B cell (primary cell): ENCODE data around the gene TPCN2. TPM values are rescaled to one million over a fixed set of nuclear protein-coding genes. Genes with fewer than 3 reads are reported as not detected.

Experiments used
- ATAC-seq: fragments of 200-7000 bp; cut with Tn5 transposase; one replicate; pipeline ENCODE4 v1.10.0; 2021; ENCODE audit warnings: low read depth, mild to moderate bottlenecking, moderate number of reproducible peaks, moderate library complexity
- CTCF ChIA-PET: fragments of 350-600 bp; sonication (Branson Sonifier 250); formaldehyde crosslinking; loops from one replicate; lab custom pipeline; 2021; ENCODE audit warnings: antibody characterized with exemption, inconsistent platforms; lab: Charles Lee
- POLR2A ChIA-PET: fragments of 350-600 bp; sonication (Branson Sonifier 250); formaldehyde crosslinking; loops from one replicate; lab custom pipeline; 2021; ENCODE audit warnings: antibody characterized with exemption; lab: Charles Lee
- DNase-seq: peaks from one replicate; pipeline ENCODE4 v3.0.0; 2013
- H2AFZ ChIP-seq: 2 replicates; pipeline ENCODE4 v1.6.1; 2012; ENCODE audit warnings: mild to moderate bottlenecking, low read depth, low read length; ENCODE audit not compliant: insufficient read depth, poor library complexity, severe bottlenecking
- H3K27ac ChIP-seq, 2 donors: 1 replicate in 1 of 2; 2 replicates in 1 of 2; pipeline ENCODE4 v1.5.1; 2012 to 2013; ENCODE audit warnings: low read length in 2 of 2, mild to moderate bottlenecking in 2 of 2, moderate library complexity in 1 of 2
- H3K27me3 ChIP-seq, 4 experiments: fragments of 200-600 bp in 1 of 4; sonication (generic) in 1 of 4; replicated peaks in 1 of 4; 1 replicate in 2 of 4; 2 replicates in 2 of 4; pipeline versions ENCODE4 v1.6.1 to v1.7.0; 2013 to 2016; ENCODE audit warnings: low read length in 3 of 4, mild to moderate bottlenecking in 2 of 4, mixed read lengths in 1 of 4, moderate library complexity in 1 of 4; ENCODE audit not compliant: insufficient read depth in 4 of 4, control insufficient read depth in 3 of 4; ENCODE audit errors: control extremely low read depth in 1 of 4
- H3K36me3 ChIP-seq, 2 experiments: replicated peaks in 1 of 2; 1 replicate in 1 of 2; 2 replicates in 1 of 2; pipeline versions ENCODE4 v1.6.1 to v1.7.1; 2013; ENCODE audit warnings: low read length in 1 of 2; ENCODE audit not compliant: insufficient read depth in 2 of 2, control insufficient read depth in 1 of 2; ENCODE audit errors: control extremely low read depth in 1 of 2, extremely low read depth in 1 of 2
- H3K4me1 ChIP-seq, 2 donors: fragments of 200-600 bp in 1 of 2; sonication (generic) in 1 of 2; 1 replicate in 1 of 2; 2 replicates in 1 of 2; pipeline versions ENCODE4 v1.5.1 to v1.6.1; 2013 to 2017; ENCODE audit warnings: low read length in 2 of 2; ENCODE audit not compliant: control insufficient read depth in 2 of 2, insufficient read depth in 2 of 2
- H3K4me2 ChIP-seq: replicated peaks from 2 replicates; pipeline ENCODE3; 2012; ENCODE audit warnings: mild to moderate bottlenecking, low read depth, low read length; ENCODE audit not compliant: poor library complexity, severe bottlenecking
- H3K4me3 ChIP-seq, 5 experiments: fragments of 200-600 bp in 1 of 5; sonication (generic) in 1 of 5; 1 replicate in 3 of 5; 2 replicates in 2 of 5; pipeline versions ENCODE4 v1.5.1 to v1.7.0; 2011 to 2016; ENCODE audit warnings: low read length in 4 of 5, mild to moderate bottlenecking in 4 of 5, low read depth in 2 of 5, control low read depth in 1 of 5, moderate library complexity in 1 of 5; ENCODE audit not compliant: insufficient read depth in 1 of 5; ENCODE audit errors: control extremely low read depth in 1 of 5, extremely low read depth in 1 of 5
- H3K79me2 ChIP-seq: fragments of 200-600 bp; sonication (generic); one replicate; pipeline ENCODE4 v1.6.0; 2016; ENCODE audit warnings: low read length; ENCODE audit not compliant: control insufficient read depth, insufficient read depth
- H3K9ac ChIP-seq: fragments of 200-600 bp; sonication (generic); 2 replicates; pipeline ENCODE4 v1.6.1; 2017; ENCODE audit warnings: mild to moderate bottlenecking, low read length, moderate library complexity
- H3K9me3 ChIP-seq, 3 donors: one replicate each; pipeline versions ENCODE4 v1.6.1 to v1.7.1; 2013; ENCODE audit warnings: low read length in 2 of 3; ENCODE audit not compliant: control insufficient read depth in 2 of 3, insufficient read depth in 1 of 3; ENCODE audit errors: control extremely low read depth in 1 of 3
- H4K20me1 ChIP-seq: 2 replicates; pipeline ENCODE4 v1.6.0; 2012; ENCODE audit warnings: mild to moderate bottlenecking, low read length; ENCODE audit not compliant: insufficient read depth, control insufficient read depth, poor library complexity, severe bottlenecking
- H3K27ac Mint-ChIP-seq: one replicate; pipeline ENCODE4 v1.8.0; 2021; ENCODE audit warnings: mixed read lengths
- H3K27me3 Mint-ChIP-seq: one replicate; pipeline ENCODE4 v1.8.0; 2021; ENCODE audit warnings: mixed read lengths
- H3K4me1 Mint-ChIP-seq: one replicate; pipeline ENCODE4 v1.8.0; 2021; ENCODE audit warnings: mixed read lengths
- H3K4me3 Mint-ChIP-seq: one replicate; pipeline ENCODE4 v1.8.0; 2021; ENCODE audit warnings: mixed read lengths
- H3K9me3 Mint-ChIP-seq: one replicate; pipeline ENCODE4 v1.8.0; 2022; ENCODE audit warnings: mixed read lengths; ENCODE audit not compliant: insufficient read depth
- CTCF ChIP-seq: fragments of 200-600 bp; IDR thresholded peaks from one replicate; pipeline ENCODE4 v1.8.0; 2022; ENCODE audit warnings: antibody characterized with exemption, mild to moderate bottlenecking
- EZH2 ChIP-seq: IDR thresholded peaks from 2 replicates; pipeline ENCODE4 v1.6.1; 2012; ENCODE audit warnings: borderline replicate concordance, low read depth, mild to moderate bottlenecking, moderate library complexity, low read length; ENCODE audit not compliant: insufficient read depth, poor library complexity, severe bottlenecking
- WGBS: methylation state at CpG from one replicate; pipeline ENCODE4 v1.1.5; 2013; ENCODE audit warnings: missing lambda C conversion rate; ENCODE audit not compliant: insufficient coverage; 5-methylcytosine and 5-hydroxymethylcytosine counted together
- intact Hi-C: fragments of 100-400 bp; cut with micrococcal nuclease; formaldehyde crosslinking; loops from one replicate; pipeline ENCODE4 v1.10.0; 2022
- polyA plus RNA-seq: library from polyadenylated mRNA; depleted of rRNA; stranded (reverse); fragments of >200 nt; gene quantifications from 2 replicates; pipeline ENCODE4 v1.2.3, GENCODE V29; 2012
- total RNA-seq, 2 donors: library from RNA; stranded (reverse); fragments of 120-200 nt in 1 of 2; gene quantifications; 1 replicate in 1 of 2; 2 replicates in 1 of 2; pipeline versions ENCODE4 v1.2.3 to v1.2.4, GENCODE V29; 2013 to 2022

TPCN2 gene
- total and polyA plus RNA-seq, 2 donors (not counting 1 experiment from before 2014, with no cell fraction given), result 16.8 to 71.4 TPM

GRCh38 chr11:69152733-69153421, 104.1 kb downstream of the TPCN2 start:
- peaks cover 0 to 15% (median 0%) of the 10 kb centered on the region in 3 donors for H3K9me3 ChIP-seq
- H3K79me2 ChIP-seq, result no peaks in the 10 kb centered on the region
- WGBS, result 94% methylated on average over 18 of the region's 23 CpGs
- Mint-ChIP-seq H3K27ac (no peak overlapping the region), H3K4me1 (peaks cover 10% of the 10 kb centered on the region), H3K27me3 (peaks cover 11% of the 10 kb centered on the region), H3K4me3 (no peak overlapping the region), H3K9me3 (peaks cover 7% of the 10 kb centered on the region)
- H3K4me3 ChIP-seq, result no peak overlapping the region
- TF ChIP-seq EZH2 (no peak), CTCF (no peak)
- no peak overlapping the region for H2AFZ ChIP-seq
- no peaks in the 10 kb centered on the region for H3K36me3 ChIP-seq
- intact Hi-C loops, result no loop called here
- ChIA-PET CTCF (no interaction called here), POLR2A (no interaction called here)
- H3K4me1 ChIP-seq, result peaks cover 0 to 3% of the 10 kb centered on the region in 2 donors
- no peak overlapping the region for H3K9ac ChIP-seq
- DNase-seq (no peak), ATAC-seq (no peak)
- no peak overlapping the region for H3K4me2 ChIP-seq
- no peak overlapping the region for H3K27ac ChIP-seq
- H3K27me3 ChIP-seq, result peaks cover 0 to 12% (median 0%) of the 10 kb centered on the region in 4 experiments
- no peaks in the 10 kb centered on the region for H4K20me1 ChIP-seq

GRCh38 chr11:69153661-69154060, 104.9 kb downstream of the TPCN2 start:
- 50% methylated on average over 2 of the region's 7 CpGs for WGBS
- no peak for TF ChIP-seq CTCF
- TF ChIP-seq EZH2, result no peak
- no peaks in the 10 kb centered on the region for H3K79me2 ChIP-seq
- ATAC-seq, result no peak
- peaks cover 7% of the 10 kb centered on the region for H3K9me3 Mint-ChIP-seq
- DNase-seq, result no peak
- peaks cover 11% of the 10 kb centered on the region for H3K27me3 Mint-ChIP-seq
- H4K20me1 ChIP-seq, result no peaks in the 10 kb centered on the region
- no peak overlapping the region for H3K27ac Mint-ChIP-seq
- H3K9me3 ChIP-seq, result peaks cover 0 to 7% (median 0%) of the 10 kb centered on the region in 3 donors
- no peaks in the 10 kb centered on the region for H3K36me3 ChIP-seq
- peaks cover 0 to 3% of the 10 kb centered on the region in 2 donors for H3K4me1 ChIP-seq
- no peak overlapping the region for H3K27ac ChIP-seq
- H3K9ac ChIP-seq, result no peak overlapping the region
- no peak overlapping the region for H3K4me3 Mint-ChIP-seq
- no peak overlapping the region for H2AFZ ChIP-seq
- peaks cover 0 to 13% (median 0%) of the 10 kb centered on the region in 4 experiments for H3K27me3 ChIP-seq
- ChIA-PET CTCF (no interaction called here), POLR2A (no interaction called here)
- H3K4me1 Mint-ChIP-seq, result peaks cover 10% of the 10 kb centered on the region
- intact Hi-C loops, result no loop called here
- H3K4me2 ChIP-seq, result no peak overlapping the region
- H3K4me3 ChIP-seq, result no peak overlapping the region
